Ovary (tissue), 9 donors: Measurements from ENCODE around the gene LETM1. TPM values are rescaled to one million over a fixed set of nuclear protein-coding genes. Genes with fewer than 3 reads are reported as not detected.

ENCODE experiments used
- DNase-seq, 5 donors: peaks; one replicate each; pipeline ENCODE4 v3.0.0-alpha.2; 2019 to 2020
- H3K27ac ChIP-seq, 2 donors: fragments of 200-600 bp; one replicate each; pipeline versions ENCODE4 v1.5.1 to v1.8.0; 2019 to 2022
- H3K27me3 ChIP-seq: fragments of 200-600 bp; one replicate; pipeline ENCODE4 v1.8.0; 2022
- H3K36me3 ChIP-seq: fragments of 200-600 bp; sonication (generic); one replicate; pipeline ENCODE4 v1.5.1; 2019
- H3K4me1 ChIP-seq: one replicate; pipeline ENCODE4 v1.8.1; 2013; ENCODE audit warnings: mild to moderate bottlenecking, moderate library complexity; ENCODE audit not compliant: insufficient read depth
- H3K4me3 ChIP-seq: fragments of 200-600 bp; sonication (generic); one replicate; pipeline ENCODE4 v1.5.1; 2017
- H3K9me3 ChIP-seq, 2 donors: fragments of 200-600 bp in 1 of 2; sonication (generic) in 1 of 2; one replicate each; pipeline versions ENCODE4 v1.5.1 to v1.8.1; 2013 to 2019; ENCODE audit warnings: mild to moderate bottlenecking in 1 of 2, moderate library complexity in 1 of 2
- CTCF ChIP-seq, 3 donors: fragments of 450-650 bp in 2 of 3; fragments of 200-600 bp in 1 of 3; IDR thresholded peaks; one replicate each; pipeline versions ENCODE4 v1.5.1 to v1.8.0; 2016 to 2022; ENCODE audit warnings: antibody characterized with exemption in 3 of 3, mild to moderate bottlenecking in 1 of 3
- EP300 ChIP-seq: sonication (generic); formaldehyde crosslinking; IDR thresholded peaks from one replicate; pipeline ENCODE4 v1.6.1; 2017; ENCODE audit warnings: antibody characterized with exemption
- POLR2A ChIP-seq: fragments of 450-650 bp; IDR thresholded peaks from one replicate; pipeline ENCODE4 v1.6.1; 2017; ENCODE audit warnings: antibody characterized with exemption, mild to moderate bottlenecking, moderate library complexity
- WGBS, 3 donors: extraction: QIAGEN DNeasy Blood & Tissue Kit in 1 of 3; methylation state at CpG; one replicate each; pipeline versions ENCODE4 v1.1.5 to v1.1.7; 2013 to 2017; 5-methylcytosine and 5-hydroxymethylcytosine counted together
- intact Hi-C, 4 donors: fragments of 100-400 bp; cut with DNase I; formaldehyde crosslinking; loops; one replicate each; pipeline versions ENCODE4 v1.11.0 to v1.15.1; 2022 to 2023
- polyA plus RNA-seq, 2 donors: library from polyadenylated mRNA; stranded (reverse); fragments of 200-250 nt in 1 of 2; fragments of 350-450 nt in 1 of 2; fragmentation: Illumina TruSeq in 1 of 2; extraction: RNeasy Lipid Tissue Mini Kit (QIAGEN cat#74804) in 1 of 2; gene quantifications; one replicate each; pipeline ENCODE4 v1.2.3, GENCODE V29; 2013 to 2014
- total RNA-seq, 7 donors: library from RNA; depleted of rRNA in 2 of 7; stranded (reverse); fragments of >200 nt in 2 of 7; fragmentation: NEBNext Ultra II Directional in 3 of 7; extraction: Animal tissue kit (Norgen Biotek cat#: 25700) in 3 of 7; gene quantifications; one replicate each; pipeline versions ENCODE4 v1.1.0 to v1.2.4, GENCODE V29; 2016 to 2023
- donor health status: DM: no; HTN: no; CAD: no; lungs with moderate emphysema.
- donor health status: DM: no; HTN: no; CAD: no.
- donor health status: Bipolar disorder and iron deficiency.
- donor health status: DM: yes; HTN: yes; CAD: no.
- donor health status: DM: no; HTN: no; CAD: no.
- donor health status: DM: yes; HTN: yes; CAD: no.

The LETM1 gene
- total and polyA plus RNA-seq, 9 donors = 9.3 to 43.6 (median 30.5) TPM

GRCh38 chr4:1898681-1899080 lies 42.7 kb upstream of the LETM1 start:
- Histone ChIP-seq H3K36me3 (no peaks in the 10 kb centered on the region), H3K27me3 (no peaks in the 10 kb centered on the region), H3K27ac (no peak overlapping the region), H3K9me3 (no peaks in the 10 kb centered on the region), H3K4me3 (no peak overlapping the region), H3K4me1 (peaks cover 1% of the 10 kb centered on the region)
- intact Hi-C loops = loop anchor here (5.0 kb wide), 1 partner anchor 151 kb away; no protein-coding TSS in a partner anchor
- WGBS, 3 donors = 68 to 90% (median 81%) methylated on average over 1 of the region's 1 CpG
- DNase-seq = no peak
- TF ChIP-seq EP300 (no peak), POLR2A (no peak), CTCF (IDR thresholded peaks at IDR 0.05) (no peak)

GRCh38 chr4:1898007-1898406 lies 42.1 kb upstream of the LETM1 start:
- Histone ChIP-seq H3K9me3 (no peaks in the 10 kb centered on the region), H3K27me3 (no peaks in the 10 kb centered on the region), H3K36me3 (no peaks in the 10 kb centered on the region), H3K4me1 (peaks cover 1% of the 10 kb centered on the region), H3K27ac (no peak overlapping the region), H3K4me3 (no peak overlapping the region)
- no peak for TF ChIP-seq POLR2A
- TF ChIP-seq CTCF (IDR thresholded peaks at IDR 0.05) = no peak
- no peak for TF ChIP-seq EP300
- WGBS, 3 donors = 91 to 95% (median 94%) methylated on average over 6 of the region's 6 CpGs
- DNase-seq = no peak
- intact Hi-C loops = loop anchor here (5.0 kb wide), 1 partner anchor 151 kb away; no protein-coding TSS in a partner anchor

GRCh38 chr4:1896658-1896991 lies 40.7 kb upstream of the LETM1 start:
- TF ChIP-seq CTCF (IDR thresholded peaks at IDR 0.05) (no peak), EP300 (no peak), POLR2A (no peak)
- Histone ChIP-seq H3K36me3 (no peaks in the 10 kb centered on the region), H3K27ac (no peak overlapping the region), H3K9me3 (no peaks in the 10 kb centered on the region), H3K4me1 (peaks cover 1% of the 10 kb centered on the region), H3K4me3 (no peak overlapping the region), H3K27me3 (no peaks in the 10 kb centered on the region)
- WGBS, 3 donors = 90 to 93% (median 92%) methylated on average over 6 of the region's 6 CpGs
- intact Hi-C loops = loop anchor here (5.0 kb wide), 1 partner anchor 149 kb away; no protein-coding TSS in a partner anchor
- no peak for DNase-seq

- intact Hi-C loops = loop anchor here (5.0 kb wide), 1 partner anchor 149 kb away; no protein-coding TSS in a partner anchor
These were observed 40.2 kb upstream of the LETM1 start for GRCh38 chr4:1895971-1896657.

More at GRCh38 chr4:1895971-1896657, 40.2 kb upstream of the LETM1 start:
- 89 to 93% (median 90%) methylated on average over 8 of the region's 8 CpGs for WGBS, 3 donors
- Histone ChIP-seq H3K27ac (no peak overlapping the region), H3K4me3 (no peak overlapping the region), H3K9me3 (no peaks in the 10 kb centered on the region), H3K4me1 (peaks cover 1% of the 10 kb centered on the region), H3K27me3 (no peaks in the 10 kb centered on the region), H3K36me3 (no peaks in the 10 kb centered on the region)
- TF ChIP-seq EP300 (no peak), CTCF (IDR thresholded peaks at IDR 0.05) (no peak), POLR2A (no peak)
- no peak for DNase-seq
